Fibroblast of skin of scalp (primary cell): ENCODE results near the gene MATN4.

Source experiments
- DNase-seq: peaks from one replicate; pipeline ENCODE4 v3.0.0-alpha.2; 2013

MATN4 gene

DNA sequence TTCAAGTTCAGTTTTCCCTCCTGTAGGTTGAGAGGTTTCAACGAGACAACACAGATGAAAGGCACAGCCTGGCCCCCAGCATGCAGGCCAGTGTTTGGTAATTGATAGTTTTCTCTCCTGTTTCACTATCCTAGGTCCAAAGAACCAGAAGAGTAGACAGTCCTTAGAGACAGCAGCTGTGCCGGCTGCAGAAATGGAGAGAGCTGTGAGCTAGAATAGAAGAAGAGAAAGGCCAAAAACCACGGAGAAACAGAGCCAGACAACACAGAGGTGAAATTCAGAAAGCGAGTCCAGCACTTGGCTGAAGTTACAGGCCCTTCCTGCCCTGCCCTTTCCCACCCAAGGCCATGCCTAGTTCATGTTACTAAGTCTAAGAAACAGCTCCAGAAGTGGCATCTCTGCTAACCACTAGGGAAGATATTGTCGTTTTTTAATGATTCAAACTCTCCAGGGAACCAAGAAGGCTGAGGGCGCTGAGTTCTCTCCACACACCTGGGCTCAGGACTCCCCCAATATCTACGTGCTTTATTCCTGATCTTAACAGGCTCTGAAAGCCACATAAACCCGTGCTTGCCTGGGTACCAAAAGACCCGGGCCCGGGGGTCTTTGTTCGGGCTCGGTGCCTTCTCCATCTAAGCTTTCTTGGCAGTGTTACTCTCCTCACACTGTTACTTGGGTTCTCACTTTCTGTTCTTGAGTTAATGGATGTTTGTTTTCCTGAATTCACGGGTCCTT is 18.0 kb downstream of the MATN4 start:
- no peak for DNase-seq

DNA sequence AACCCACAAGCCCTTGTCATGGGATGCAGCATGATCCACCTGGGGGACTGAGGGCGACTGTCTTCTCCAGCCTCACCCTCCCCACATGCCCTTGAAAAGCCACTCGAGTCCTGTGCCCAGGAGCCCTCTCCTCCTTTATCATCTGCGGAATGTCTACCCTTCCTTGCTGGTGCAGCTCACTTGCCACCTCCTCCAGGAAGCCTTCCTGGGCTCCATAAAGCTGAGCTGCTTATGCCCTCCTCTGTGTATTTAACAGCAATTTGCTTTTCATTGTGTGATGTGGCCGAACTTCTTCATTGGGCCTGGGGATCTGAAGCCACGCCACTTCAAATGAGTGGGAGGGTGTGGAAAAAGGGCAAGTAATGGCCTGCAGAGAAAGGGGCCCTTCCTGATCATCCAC is 19.2 kb downstream of the MATN4 start:
- DNase-seq: no peak

DNA sequence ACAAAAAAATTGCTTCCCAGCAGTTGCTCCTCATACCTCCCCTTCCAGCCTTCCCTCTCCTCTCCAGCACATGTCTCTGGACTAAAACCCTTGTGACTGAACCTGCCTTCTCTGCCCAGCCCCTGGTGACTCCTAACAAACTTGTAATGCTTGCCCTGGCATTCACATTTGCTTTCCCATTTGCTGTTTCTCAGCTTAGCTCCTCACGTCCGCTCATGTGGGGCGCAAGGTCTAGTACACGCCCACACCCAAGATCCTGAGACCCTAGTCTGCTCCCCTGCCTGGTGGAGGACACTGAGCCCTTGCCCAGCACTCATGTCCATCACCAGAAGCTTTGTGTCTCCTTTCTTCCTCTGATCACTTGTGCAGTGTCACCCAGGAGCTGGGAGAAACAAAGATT is 19.7 kb downstream of the MATN4 start:
- no peak for DNase-seq

DNA sequence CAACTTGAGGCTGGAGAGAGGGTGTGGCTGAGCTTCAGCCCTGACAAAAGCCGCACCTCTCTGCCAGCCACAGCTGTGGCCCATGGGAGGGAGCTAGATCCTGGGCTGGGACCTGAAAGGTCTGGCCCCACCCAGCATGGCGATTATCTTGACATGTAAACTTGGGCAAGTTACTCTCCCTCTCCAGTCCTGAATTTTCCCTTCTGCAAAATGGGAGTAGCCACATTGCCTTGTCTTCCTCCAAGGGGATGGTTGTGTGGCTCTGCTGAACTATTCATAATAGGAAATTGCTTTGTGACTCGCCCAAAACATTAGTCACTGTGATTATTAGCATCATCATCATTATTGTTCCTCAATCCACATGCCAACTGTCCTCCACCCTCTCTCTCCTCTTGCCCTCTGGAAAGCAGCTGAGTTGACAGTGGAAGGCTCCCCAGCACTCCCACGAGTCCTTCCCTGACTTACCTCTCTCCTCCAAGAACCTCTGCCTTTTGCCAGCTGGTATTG is 24.5 kb downstream of the MATN4 start:
- DNase-seq: no peak

DNA sequence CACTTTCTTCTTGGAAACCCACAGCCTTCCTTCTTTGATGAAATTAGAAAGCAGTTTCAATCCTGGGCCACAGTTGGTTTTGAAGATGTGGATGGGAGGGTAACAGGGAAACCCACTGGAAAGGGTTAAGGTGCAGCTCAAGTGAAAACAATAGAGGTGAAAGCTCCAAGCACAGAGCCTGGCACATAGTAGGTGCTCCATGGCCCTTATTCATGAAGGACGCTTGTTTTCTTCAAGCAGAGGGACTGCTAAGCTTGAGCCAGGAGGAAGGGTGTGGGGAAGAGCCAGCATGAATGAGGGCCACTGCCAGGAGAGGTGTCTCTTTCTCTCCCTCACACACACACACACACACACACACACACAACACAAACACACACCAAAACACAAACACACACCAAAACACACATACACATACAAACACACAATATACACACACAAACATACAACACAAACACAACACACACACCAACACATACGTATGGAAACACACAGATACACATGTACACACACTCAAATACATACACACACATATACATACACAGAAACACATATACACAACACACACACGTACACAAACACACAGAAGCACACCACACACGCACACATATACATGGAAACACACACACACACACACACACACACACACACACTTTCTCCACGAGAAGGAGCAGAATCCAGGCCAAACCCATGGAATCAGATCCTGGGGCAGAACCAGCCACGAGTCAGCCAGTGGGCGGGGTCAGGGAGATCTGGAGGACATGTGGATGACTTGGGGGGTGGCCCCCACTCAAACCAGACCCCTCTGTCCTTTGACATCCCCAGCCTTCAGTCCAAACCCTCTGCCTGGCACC is 25.2 kb downstream of the MATN4 start:
- DNase-seq: no peak

DNA sequence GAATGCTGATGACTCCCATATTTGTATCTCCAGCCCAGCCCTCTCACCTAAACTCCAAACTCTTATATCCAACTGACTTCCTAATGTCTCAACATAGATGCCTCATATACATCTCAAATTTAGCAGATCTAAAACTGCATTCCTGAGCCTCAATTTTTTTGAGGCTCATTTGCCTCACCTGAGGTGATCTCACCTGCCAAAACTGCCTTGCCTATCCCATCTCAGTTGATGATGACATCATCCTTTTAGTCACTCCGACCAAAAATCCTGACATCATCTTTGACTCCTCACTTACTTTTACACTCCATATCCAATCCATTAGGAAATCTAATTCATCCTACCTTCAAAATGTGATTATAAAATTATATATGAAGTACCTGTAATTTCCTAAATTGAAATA is 28.1 kb downstream of the MATN4 start:
- DNase-seq: no peak

DNA sequence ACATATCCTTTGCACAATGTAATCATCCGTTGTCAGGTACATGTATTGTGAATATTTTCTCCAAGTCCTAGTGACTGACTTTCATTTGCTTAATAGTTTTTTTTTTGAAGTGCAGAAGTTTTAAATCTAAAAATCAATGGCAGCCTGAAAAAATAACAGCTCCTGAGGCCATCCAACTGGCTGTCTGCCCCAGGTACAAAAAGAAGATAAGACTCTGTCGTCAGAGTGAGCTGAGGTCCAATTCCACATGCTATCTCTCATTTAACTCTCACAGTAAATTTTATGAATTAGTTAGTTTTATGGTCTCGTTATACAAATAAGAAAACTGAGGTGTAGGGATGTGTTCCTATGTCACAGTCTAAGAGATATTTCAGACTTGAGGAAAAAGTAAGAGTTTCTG is 32.8 kb downstream of the MATN4 start:
- DNase-seq: no peak

DNA sequence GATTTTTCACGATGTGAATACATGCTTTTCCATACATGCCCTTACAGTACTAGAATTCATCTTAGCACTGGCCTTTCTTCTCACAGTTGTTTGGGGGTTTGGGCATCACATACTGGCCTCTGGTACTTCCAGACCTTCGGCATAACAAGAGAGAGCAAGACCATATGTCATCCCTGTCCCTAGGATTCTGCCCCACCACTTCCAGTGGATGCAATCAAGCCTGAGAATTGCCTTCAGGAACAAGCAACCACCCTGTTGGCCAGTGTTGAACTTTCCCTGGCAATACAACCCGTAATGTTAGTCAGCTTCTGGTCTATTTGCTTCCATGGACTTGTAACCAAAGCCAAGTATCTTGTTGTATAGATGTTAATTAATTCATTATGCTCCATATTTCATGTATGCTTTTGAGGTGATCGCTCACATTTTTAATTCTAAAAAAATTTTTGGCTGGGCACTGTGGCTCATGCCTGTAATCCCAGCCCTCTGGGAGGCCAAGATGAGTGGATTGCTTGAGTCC is 38.3 kb downstream of the MATN4 start:
- DNase-seq: no peak

DNA sequence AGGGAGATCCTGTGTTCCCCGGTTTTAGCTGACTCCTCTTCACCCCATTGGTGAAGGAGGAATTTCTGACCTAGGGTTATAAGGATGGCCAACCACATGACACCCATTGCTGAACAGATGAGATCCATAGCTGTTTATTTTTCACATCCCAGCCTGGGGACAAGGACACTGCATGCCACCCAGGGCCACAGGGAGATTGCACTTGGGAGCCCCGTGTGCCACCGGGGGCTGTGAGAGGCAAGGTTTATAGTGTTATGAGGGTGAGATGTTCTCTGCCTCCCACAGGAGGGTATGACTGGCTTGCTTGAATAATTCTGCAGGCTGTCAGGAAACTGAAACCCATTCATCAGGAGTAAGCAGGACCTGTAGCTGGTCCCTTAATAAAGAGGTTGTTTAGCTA is 39.0 kb downstream of the MATN4 start:
- DNase-seq: no peak

DNA sequence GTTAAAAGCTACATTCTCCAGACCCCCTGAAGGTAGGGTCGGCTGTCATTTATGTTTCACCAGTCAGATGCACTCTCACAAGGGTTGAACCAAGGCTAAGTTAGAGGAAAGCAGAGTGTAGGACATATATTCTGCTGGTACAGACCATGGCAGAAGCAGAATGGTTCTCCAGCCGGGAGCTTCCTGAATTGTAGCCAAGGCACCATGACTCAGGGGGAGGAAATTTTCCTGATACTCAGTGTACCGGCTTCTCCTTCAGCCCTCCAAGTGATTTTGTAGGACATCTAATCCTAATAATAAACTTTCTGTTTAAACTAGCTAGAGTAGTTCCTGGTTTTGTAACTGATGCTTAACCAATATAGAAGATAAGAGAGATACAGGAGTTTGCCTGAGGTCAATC is 39.6 kb downstream of the MATN4 start:
- no peak for DNase-seq

DNA sequence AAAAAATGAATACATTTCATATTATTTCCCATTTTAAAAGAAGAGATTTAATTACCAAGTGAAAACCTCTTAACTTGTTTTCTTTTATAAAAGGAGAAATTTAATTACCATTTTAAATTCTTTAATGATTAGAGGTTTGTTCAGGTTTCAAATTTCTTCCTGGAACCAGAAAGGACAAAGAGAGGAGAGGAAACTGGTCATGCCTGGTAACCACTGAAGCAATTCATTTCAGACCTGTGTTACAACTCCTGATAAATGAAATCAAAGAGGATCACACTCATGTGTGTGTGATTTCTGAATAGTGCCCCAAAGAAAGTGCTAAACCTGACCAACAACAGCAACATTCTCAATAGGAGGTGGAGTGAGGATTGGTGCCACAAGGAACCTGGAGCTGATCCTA is 41.1 kb downstream of the MATN4 start:
- no peak for DNase-seq

DNA sequence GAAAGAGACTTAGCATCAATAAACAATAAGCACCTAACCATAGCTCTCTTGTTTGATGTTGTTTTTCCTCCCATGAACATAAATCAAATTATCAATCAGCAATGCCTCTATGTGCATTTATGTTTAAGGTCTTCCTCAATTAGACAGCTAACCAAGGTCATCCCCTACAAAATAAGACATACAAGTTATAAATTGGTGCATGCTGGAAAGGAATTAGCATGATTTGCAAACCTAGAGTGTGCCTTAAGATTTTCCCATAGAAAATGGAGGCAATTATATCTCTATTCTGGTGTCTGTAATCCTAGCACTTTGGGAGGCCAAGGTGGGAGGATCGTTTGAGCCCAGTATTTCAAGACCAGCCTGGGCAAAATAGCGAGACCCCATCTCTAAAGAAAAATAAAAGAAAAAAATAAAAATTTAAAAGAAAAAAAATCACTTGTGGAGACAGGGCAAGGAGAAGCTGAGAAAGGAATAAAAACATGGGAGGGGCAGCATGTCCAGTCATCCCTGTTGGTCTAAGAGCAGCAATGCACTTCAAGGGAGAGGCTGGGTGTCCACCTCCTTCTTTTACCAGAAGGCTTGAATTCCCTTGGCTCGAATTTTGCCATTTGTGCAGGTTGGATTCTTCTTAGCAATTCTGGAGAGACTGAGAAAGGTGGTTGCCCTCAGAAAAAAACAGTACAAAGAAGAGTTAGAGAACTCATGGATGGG is 44.4 kb downstream of the MATN4 start:
- no peak for DNase-seq

DNA sequence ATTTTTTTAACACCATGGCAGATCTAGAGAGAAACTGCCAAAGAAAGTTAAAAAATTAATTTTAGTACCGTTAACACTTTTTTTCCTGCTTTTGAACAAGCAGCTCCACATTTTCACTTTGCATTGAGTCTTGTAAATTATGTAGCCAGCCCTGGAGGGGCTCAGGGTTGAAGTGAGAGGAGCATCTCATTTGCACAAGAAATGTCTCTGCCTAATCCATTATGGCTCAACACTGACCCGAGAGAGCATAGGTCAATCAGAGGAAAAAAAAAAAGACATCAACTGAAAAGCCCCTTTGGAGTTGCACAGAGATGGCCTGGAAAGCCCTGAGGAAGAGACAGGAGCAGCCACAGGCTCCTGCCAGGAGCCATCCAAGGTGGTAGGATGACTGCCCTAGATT is 49.4 kb downstream of the MATN4 start:
- DNase-seq: no peak

DNA sequence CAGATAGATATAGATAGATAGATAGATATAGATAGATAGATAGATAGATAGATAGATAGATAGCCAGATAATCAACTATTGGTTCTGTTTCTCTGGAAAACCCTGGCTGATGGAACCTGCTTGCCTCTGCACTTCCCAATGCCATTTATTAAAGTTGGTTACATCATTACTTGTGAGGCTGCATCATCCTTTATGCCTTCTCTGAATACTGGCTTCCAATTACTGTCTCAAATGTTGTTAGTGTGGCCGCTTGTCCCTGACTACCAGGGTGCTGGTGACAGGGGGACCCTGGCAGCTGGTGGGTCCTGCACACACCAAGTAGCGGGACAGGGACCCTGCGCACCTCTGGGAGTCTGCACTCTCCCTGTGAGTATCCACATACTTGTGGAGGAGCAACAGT is 49.8 kb downstream of the MATN4 start:
- no peak for DNase-seq

DNA sequence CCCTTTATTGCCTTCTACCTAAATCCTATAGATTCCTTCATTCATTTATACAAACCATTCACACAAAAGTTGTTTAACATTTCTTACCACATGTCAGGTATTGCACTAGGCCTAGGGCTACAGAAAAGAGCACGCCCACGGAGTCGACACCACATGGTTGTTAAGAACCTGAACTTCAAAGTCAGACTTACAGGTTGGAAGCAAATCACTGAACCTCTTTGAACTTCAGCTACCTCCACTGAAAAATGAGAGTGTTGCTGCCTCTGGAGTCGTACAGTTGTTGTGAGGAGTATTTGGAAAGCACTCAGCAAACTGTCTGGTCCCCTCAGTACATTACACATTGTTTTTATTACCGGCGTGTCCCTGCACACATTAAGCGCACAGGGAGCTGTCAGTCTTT is 50.4 kb downstream of the MATN4 start:
- DNase-seq: no peak

DNA sequence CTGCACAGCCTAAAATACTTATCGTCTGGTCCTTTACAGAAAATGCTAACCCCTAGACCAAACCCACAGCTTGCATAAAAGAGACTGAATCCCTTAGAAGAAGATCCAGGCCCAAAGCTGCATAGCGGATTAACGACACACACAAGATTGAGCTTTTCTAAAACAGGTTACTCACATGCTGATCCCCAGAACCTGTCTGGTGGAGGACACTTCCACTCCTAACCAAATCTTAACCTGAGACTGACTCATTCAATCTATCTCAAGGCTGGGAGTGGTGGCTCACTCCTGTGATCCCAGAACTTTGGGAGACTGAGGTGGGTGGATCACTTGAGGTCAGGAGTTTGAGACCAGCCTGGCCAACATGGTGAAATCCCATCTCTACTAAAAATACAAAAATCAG is 50.9 kb downstream of the MATN4 start:
- no peak for DNase-seq

DNA sequence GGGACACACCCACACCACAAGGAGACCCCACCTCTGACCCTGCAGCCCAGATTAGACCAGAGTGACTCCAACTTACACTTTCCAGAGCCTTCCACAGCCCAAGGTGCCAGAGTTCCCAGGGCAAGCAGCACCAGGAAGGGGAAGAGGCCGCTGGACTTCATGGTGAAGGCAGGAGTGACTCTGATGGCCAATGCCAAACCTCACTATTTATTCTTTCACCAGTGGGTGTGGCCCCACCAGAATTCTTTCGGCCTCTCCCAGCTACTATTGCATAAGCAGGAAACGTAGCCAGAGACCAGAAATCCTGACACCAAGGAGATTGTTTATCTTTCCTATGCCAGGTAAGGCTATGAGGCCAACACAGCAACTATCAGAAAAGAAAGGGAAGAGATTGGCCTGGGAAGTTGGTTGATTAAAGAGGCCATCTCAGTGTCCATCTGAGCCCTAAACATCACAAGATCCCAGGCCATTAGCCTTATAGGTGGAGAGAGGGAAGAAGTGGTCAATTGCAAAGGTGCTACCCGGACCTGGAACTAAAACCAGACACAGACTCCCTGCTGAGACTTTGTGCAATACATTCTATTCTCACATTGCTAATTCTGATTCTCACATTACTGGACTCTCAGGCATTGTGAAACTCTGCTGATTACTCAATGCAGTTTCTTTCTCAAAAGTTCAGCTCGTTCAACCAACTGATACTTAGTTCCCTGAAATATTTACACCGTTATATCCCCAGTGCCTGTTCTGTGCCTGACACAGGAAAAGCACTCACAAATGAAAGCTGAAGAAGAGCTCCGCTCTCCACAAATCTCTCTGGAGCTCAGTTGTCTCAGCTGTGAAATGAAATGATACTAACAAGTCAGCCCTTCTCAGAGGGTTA is 53.5 kb downstream of the MATN4 start, which contains the start of gene SLPI:
Gene SLPI (minus strand): TSS at position 182 of the 880 bp plus-strand sequence. CDS start 21 bp downstream, at position 161.
- DNase-seq: no peak

DNA sequence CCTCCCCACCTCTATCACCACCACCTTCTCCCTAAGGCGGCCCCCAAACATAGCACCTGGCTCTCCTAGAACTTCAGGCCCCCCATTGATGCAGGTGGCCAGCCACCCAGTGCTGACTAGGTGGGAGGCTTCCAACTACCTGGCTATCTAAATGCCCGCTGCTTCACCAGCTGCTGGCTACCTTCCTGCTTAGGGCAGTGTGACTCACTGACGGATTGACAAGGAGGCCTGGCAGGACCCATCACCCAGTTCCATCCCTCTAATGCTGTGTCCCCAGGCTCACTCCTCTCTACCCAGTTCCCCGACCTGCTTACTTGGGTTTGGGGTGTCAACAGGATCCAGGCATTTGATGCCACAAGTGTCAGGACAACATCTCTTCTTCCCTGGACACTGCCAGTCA is 54.8 kb downstream of the MATN4 start:
- DNase-seq: no peak

DNA sequence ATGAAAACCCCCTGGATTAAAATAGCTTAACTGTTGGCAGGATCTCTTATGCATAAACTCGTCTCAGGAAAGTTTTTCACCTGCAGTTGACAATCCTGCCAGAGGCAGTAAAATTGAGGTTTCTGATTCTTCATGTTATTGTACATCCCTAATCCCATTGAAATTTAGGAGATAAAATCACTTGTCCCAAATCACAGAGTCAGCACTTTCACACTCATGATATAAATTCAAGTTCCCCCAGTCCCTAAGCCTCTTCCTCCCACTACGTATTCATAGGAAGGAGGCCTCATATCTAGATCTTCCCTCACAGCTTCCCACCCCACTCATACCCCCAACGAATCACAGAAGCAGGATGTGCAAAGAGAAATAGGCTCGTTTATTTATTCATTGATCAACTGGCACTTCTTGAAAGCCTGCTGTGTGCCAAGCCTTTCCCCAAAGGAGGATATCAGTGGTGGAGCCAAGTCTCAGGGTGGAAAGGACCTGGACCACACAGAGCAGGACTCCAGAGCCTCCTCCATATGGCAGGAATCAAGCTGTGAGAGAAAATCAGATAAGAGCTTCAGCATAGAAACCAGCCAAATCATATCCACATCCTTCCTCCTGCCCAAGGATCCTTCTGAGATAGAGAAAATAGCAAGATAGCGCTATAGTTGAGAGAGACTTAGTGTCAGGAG is 56.1 kb downstream of the MATN4 start:
- DNase-seq: no peak

DNA sequence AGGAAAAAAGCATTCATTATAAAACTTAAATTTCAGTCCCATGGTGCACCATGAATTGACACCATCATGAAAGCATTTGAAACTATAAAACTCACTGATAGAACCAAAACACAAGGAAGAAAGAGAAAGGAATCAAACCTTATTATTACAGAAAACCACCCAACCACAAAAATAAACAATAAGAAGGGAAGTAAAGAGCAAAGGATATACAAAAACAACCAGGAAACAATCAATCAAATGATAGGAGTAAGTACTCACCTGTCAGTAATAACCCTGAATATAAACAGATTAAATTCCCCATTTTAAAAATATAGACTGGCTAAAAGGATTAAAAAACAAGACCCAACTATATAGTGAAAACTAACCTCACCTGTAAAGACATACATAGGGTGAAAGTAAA is 59.5 kb downstream of the MATN4 start:
- DNase-seq: no peak

DNA sequence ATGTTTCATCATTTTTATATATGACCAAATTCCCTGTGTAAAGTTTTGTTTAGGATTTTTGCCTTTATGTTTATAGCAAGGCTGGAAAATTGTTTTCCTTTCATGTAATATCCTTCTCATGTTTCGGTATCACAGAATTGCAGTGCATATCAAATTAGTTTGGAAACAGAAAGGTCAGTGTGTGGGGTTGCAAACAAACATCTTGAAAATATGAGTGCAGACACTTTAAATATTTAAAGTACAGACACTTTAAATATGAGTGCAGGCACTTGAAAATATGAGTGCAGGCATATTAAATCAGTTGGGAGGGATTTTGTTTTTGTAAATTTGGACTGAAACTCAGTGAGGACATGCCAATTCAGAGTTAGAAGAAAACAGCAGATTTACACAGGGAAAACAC is 60.2 kb downstream of the MATN4 start:
- DNase-seq: no peak
